DMS79 treated with DMSO at 0.1 percent for 48 hours (cell line): ENCODE data around the gene UBTD1.
A peak's percentile ranks its signal among the peaks of the same experiment; 100 is the strongest.
"Not testable (repeated sequence)": the region's sequence is repeated elsewhere in the genome, so short reads cannot be mapped to it uniquely, and the experiment has no call there.

Experiments
- DNase-seq: peaks from one replicate; lab custom pipeline; 2025; lab: John Stamatoyannopoulos, UW

The UBTD1 gene, protein sequence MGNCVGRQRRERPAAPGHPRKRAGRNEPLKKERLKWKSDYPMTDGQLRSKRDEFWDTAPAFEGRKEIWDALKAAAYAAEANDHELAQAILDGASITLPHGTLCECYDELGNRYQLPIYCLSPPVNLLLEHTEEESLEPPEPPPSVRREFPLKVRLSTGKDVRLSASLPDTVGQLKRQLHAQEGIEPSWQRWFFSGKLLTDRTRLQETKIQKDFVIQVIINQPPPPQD

GRCh38 chr10:97498841-97499560 is at the start of gene UBTD1:
Gene UBTD1, plus strand, starts transcription at chr10:97498924. Its CDS starts 280 bp downstream, at chr10:97499204.
- no peak for DNase-seq

DNA sequence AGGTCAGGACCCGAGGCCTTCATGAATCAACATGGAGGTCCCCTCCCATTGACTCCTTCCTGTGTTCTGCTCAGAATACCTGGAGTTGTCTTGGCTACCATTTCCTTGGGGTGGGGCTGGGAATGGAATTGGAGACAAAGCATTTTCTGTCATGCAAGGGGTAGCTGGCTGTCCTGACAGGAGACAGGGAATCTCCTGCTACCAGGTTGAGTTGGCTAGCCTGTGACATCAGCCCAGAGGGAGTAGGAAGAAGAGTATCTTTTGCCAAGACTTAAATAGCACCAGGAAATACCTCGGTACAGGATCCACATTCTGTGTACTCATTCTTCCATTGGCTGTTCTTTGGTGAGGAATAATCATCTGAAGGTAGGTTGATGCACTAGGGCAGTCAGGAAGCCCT is 47.9 kb upstream of the UBTD1 start:
- no peak for DNase-seq

DNA sequence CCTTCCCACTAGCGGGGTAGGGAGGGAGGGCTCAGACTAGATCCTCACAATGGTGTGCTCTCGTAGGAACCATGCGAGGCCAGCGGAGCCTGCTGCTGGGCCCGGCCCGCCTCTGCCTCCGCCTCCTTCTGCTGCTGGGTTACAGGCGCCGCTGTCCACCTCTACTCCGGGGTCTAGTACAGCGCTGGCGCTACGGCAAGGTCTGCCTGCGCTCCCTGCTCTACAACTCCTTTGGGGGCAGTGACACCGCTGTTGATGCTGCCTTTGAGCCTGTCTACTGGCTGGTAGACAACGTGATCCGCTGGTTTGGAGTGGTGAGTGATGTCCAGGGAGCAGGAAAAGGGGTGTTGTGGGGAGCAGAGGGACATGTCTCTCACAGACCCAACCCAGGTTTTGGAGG is 47.1 kb upstream of the UBTD1 start:
- DNase-seq = no peak

DNA sequence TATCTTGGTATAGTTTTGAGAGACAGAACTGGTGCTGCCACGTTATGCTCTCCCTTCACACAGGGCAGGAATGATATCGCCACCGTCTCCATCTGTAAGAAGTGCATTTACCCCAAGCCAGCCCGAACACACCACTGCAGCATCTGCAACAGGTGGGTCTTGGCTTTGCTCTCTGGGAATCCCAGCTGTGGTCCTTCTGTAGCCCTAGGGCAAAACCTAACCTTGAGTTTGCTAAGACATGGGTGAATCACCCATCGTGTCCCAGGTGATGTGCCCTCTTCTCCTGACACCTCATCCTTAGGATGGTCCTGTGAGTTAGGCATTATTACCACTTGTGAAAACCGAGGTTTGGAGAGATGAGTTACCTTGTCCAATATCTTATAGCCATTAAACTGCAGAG is 46.4 kb upstream of the UBTD1 start:
- DNase-seq = no peak

- no peak for DNase-seq
Measured at GRCh38 chr10:97454330-97455036, 44.2 kb upstream of the UBTD1 start.

DNA sequence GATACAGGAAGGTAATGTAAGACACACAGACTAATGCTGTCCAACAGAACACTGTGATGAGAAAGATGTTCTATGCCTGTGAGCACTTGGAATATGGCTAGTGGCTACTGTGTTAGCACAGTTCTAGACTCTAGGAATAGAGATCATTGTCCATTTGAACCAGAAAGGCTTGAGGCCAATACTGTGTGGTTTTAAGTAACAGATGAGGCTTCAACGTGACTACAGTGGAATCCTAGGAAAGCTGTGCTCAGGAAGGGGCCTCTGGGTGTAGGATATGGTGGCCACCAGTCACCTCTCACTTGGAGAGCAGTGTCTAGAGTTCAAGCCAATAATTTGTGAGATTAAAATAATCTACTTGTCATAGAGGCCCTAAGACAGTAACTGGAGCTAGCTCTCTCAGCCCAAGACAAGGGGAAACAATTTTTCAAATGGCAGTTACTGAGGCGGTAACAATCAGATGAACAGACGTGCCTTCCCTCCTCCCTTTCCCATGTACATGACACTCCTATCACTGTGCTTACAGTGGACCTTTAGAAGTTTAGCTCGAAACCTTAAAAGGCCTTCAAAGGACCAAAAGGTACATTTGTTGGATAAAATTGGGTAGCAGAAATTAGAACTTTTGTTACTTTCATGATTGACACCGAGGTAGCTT is 42.6 kb upstream of the UBTD1 start:
- no peak for DNase-seq

- DNase-seq = no peak
Measured at GRCh38 chr10:97456686-97457065, 42.0 kb upstream of the UBTD1 start.

DNA sequence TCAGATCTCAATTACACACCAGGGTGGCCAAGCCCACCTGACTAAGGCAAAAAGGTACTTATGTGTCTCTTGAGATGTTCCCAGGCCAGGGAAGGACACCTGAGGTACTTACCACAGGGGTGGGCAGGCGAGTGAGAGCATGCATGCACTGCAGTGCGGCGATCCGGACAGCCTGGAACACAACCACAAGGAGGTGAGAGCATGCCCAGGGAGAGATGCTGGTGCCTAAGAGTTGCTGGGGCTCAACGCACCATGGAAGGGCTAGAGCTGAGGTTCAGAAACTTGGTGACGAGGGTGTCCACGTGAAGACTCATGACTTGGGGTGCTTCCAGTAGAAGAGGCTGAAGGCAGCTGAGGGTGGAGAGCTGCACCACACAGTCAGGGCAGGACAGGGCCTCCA is 39.6 kb upstream of the UBTD1 start:
- DNase-seq = no peak

DNA sequence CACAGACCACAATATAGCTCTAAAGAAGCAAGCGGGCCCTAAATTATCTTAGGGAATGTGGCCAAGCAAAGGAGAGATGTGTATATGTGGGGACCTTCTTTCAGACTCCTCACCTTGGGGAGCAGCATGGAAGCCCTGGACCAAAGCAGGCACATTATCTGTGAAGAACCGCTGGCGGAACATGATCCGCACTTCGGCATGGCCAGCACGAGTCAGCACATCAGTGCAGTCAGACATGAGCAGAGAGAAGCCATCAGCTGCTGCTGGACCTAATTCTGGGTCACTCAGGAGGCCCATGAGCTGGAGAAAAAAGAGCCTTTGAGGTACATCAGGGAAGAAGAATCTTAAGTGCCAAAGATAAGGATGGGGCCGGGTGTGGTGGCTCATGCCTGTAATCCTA is 38.8 kb upstream of the UBTD1 start:
- no peak for DNase-seq

DNA sequence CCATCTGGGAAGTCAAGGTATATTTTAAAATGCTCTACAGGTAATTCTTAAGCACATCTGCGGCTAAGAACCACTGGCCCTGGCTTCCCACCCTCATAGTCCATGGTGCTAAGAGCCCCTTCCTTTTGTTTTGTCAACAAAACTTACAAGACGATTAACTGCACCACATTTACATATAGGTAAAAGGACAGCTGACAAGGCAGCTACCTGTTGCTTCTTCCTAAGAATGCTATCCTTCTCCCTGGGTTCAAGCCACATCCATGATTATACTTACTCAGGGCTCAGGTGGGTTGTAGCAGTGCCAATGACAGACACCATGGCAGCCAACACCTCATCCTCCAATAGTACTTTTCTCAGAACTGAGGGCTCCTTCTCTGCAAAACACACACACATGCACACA is 36.4 kb upstream of the UBTD1 start:
- no peak for DNase-seq

GRCh38 chr10:97463363-97464132 is 35.2 kb upstream of the UBTD1 start:
- DNase-seq = peak; percentile 18

- no peak for DNase-seq
Measured at GRCh38 chr10:97464226-97464625, 34.5 kb upstream of the UBTD1 start.

- no peak for DNase-seq
Measured at GRCh38 chr10:97465982-97466381, 32.7 kb upstream of the UBTD1 start.

DNA sequence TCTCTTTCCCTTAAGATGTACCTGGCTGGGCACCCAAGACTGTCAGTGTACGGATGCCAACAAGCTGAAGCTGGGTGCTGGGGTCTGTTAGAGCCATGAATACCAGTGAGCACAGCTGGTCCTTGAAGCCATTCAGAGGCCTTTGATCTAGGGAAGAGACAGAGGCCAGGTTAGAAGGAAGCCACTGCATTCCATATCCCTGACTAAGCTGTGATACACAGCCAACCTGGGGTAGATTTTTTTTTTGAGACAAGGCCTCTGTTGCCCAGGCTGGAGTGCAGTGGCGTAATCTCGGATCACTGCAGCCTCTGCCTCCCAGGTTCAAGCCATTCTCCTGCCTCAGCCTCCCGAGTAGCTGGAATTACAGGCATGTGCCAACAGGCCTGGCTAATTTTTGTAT is 32.0 kb upstream of the UBTD1 start:
- DNase-seq = no peak

DNA sequence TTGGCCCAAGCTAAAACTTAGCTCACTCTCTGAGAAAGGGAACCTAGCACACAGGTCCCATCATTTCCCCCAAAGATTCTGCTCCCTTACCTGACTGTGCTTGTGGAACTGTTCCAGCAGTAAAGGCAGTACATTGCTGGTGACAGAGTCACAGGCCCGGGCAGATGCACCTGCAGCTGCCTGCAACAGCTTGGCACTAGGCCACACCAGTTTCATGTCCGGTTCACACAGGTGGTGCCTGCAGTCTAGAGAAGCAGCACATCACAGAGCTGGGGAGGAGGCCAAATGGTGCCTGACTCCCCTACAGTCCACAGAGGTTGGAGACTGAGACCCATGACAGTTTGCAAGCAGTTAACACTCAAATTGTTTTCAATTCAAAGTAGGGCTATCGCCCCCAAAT is 30.6 kb upstream of the UBTD1 start:
- DNase-seq = no peak

- not testable (repeated sequence) for DNase-seq
Measured at GRCh38 chr10:97468781-97469180, 29.9 kb upstream of the UBTD1 start.

DNA sequence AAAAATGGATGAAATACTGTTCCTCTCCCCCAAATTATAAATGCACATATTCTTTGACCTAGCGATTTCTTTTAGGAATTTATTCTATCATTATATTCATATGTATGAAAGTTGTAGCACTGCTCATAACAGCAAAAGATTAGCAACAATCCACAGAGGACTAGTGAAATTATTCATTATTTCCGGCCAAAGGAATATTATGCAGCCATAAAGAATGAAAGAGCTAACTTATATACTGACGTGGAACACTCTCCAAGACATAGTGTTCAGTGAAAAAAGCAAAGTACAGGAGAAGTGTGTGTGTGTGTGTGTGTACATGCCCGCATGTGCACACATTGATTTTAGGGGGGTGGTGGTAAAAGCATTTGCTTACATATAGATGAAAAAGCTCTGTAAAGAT is 23.8 kb upstream of the UBTD1 start:
- DNase-seq = no peak

DNA sequence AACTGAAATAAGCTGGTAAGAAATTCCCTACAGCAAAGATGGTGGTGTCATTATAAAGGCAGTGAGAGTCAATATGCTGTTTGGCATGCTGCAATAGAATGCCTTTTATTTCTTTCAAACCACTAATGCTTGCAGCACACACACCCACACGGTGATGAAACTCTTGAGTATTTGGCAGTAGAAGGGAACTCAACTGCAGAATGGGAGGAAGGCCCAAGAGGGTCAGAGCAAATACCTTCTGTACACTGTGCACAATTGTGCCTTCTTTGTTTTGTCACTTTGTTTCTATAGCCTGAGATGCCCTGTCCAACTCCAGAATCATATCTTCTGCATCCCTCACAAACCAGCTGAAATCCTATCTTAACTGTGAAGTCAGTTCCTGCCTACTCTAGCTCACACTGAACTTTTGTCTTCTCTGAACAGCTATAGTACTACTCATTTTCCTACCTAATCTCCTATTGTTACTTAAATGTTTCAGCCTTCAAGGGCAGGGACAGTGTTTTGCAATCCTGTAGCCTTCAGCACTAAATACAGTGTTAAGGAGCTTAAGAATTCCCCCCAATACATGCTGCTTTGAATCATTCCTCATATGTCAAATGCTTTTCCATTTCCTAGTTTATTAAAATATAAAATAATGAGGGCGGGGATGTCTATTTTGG is 22.7 kb upstream of the UBTD1 start:
- no peak for DNase-seq

DNA sequence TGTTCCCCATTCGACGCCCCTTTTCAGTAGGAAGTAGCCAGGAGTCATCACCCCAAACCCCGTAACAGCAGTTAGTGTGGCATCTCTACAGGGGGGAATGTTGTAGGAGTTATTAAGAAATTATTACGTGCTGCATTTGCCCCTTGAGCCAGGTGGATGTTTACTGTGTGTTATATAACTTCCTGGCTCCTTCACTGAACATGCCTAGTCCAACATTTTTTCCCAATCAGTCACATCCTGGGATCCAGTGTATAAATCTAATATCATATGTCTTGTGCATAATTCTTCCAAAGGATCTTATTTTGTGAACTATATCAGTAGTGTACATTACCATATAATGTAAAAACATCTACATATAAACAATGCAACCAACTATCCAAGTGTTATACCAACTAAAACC is 19.3 kb upstream of the UBTD1 start:
- DNase-seq = not testable (repeated sequence)

DNA sequence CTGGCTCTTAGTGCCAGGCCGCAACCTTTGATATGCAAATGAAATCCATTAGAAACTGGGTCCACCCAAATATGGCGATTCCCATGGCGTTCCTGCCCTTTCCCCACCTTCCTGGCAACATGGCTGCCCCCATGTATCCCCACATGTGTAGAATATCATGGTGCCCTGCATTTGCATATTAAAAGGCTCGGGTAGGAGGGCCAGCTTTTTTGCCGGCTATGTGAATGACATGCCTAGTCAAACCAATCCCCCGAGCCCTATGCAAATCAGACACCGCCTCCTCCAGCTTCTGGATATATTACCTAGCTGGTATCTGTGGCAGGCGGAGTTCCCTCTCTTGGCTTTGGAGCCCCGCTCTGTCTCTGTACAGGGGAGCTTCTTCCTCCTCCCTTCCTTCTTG is 18.8 kb upstream of the UBTD1 start:
- DNase-seq = no peak

GRCh38 chr10:97481071-97481470 is 17.7 kb upstream of the UBTD1 start:
- no peak for DNase-seq

GRCh38 chr10:97482381-97482780 is 16.3 kb upstream of the UBTD1 start:
- DNase-seq = no peak
